Right cardiac atrium (tissue), 5 donors: ENCODE results near the gene AXIN1. TPM values are rescaled to one million over a fixed set of nuclear protein-coding genes. Genes with fewer than 3 reads are reported as not detected.
A peak's percentile ranks its signal among the peaks of the same experiment; 100 is the strongest.
"Not testable (repeated sequence)": the region's sequence is repeated elsewhere in the genome, so short reads cannot be mapped to it uniquely, and the experiment has no call there.

Experiments
- ATAC-seq, 2 donors: fragments of 200-7000 bp; cut with Tn5 transposase; one replicate each; pipeline versions ENCODE4 v1.8.0 to v1.9.1; 2020; ENCODE audit warnings: moderate library complexity in 2 of 2, mild to moderate bottlenecking in 1 of 2
- DNase-seq, 3 donors: peaks; one replicate each; pipeline ENCODE4 v3.0.0-alpha.2; 2020
- H3K27ac ChIP-seq: one replicate; pipeline ENCODE4 v1.5.1; 2013; ENCODE audit warnings: mild to moderate bottlenecking, low read length, control low read depth, moderate library complexity
- H3K27me3 ChIP-seq: one replicate; pipeline ENCODE4 v1.6.1; 2013; ENCODE audit not compliant: control insufficient read depth, insufficient read depth
- H3K4me1 ChIP-seq: one replicate; pipeline ENCODE4 v1.6.1; 2013; ENCODE audit warnings: low read length; ENCODE audit not compliant: control insufficient read depth, insufficient read depth
- H3K4me3 ChIP-seq: one replicate; pipeline ENCODE4 v1.5.1; 2013; ENCODE audit warnings: low read length, control low read depth
- H3K9me3 ChIP-seq: one replicate; pipeline ENCODE4 v1.6.1; 2013; ENCODE audit warnings: low read length; ENCODE audit not compliant: control insufficient read depth
- WGBS: extraction: QIAGEN DNeasy Blood & Tissue Kit; methylation state at CpG from one replicate; pipeline ENCODE4 v1.1.7; 2013; 5-methylcytosine and 5-hydroxymethylcytosine counted together
- intact Hi-C, 4 donors: fragments of 100-400 bp; cut with DNase I; formaldehyde crosslinking; loops; one replicate each; pipeline versions ENCODE4 v1.11.0 to v1.14.0; 2022 to 2023
- polyA plus RNA-seq: library from polyadenylated mRNA; stranded (reverse); fragments of 200-250 nt; gene quantifications from one replicate; pipeline ENCODE4 v1.2.3, GENCODE V29; 2013
- total RNA-seq, 4 donors: library from RNA; stranded (reverse); fragmentation: NEBNext Ultra II Directional; extraction: Animal tissue kit (Norgen Biotek cat#: 25700); gene quantifications; one replicate each; pipeline ENCODE4 v1.2.1, GENCODE V29; 2021
- donor health status: healthy with polysubstance abuse.
- donor health status: DM: no; HTN: yes; CAD: no.
- donor health status: DM: no; HTN: no; CAD: no.
- donor health status: DM: no; HTN: yes; CAD: no; lungs with severe emphysema.
- donor health status: DM: yes; HTN: yes; CAD: no.

Gene AXIN1
- total and polyA plus RNA-seq, 5 donors = 8.4 to 12.2 (median 10.2) TPM

DNA sequence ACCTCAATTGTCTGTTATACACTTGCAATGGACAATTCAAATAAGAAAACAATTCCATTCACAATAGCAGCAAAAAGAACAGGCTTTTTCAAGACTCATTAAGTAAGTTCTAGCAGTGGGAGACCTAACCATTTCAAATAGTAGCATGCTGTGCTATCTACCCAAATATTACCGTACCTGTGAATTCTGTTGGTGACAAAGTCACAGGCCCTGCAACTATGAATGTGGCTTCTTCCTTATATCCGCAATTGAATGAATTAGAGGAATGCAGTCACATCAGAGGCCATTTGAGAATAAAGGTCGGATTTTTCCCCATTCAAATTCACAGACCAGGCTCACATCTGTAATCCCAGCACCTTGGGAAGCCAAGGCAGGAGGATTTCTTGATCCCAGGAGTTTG, 43.7 kb upstream of the AXIN1 start:
- Histone ChIP-seq H3K4me3 (no peak overlapping the region), H3K4me1 (no peaks in the 10 kb centered on the region), H3K9me3 (no peaks in the 10 kb centered on the region), H3K27me3 (no peaks in the 10 kb centered on the region), H3K27ac (no peak overlapping the region)
- 27% methylated on average over 3 of the region's 3 CpGs for WGBS
- DNase-seq (no peak), ATAC-seq (no peak)
- intact Hi-C loops = loop anchor here in 1 of 4 donors (5.0 to 10.0 kb wide), 2 partner anchors 131 to 269 kb away; partner anchors contain the start of genes CAPN15 and RHOT2

DNA sequence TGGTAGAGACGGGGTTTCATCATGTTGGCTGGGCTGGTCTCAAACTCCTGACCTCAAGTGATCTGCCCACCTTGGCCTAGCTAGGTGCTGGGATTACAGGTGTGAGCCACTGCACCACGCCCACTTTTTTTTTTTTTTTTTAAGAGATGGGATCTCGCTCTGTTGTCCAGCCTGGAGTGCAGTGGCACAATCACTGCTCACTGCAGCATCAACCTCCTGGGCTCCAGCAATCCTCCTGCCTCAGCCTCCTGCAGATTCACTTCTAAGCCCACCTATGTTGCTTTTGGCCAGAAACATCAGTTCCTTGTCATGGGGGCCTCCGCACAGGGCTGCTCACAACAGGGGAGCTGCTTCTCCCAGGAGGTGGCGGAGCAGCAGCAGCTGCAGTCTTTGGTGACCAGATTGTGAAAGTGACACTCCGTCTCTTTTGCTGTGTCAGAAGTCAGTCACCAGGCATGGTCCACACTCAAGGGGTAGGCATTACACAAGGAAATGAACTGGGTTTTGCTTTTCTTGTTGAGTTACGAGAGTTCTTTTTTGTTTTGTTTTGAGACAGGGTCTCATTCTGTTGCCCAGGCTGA, 40.0 kb upstream of the AXIN1 start:
- no peak for ATAC-seq
- peak in 1 of 3 donors; percentile 30 for DNase-seq
- intact Hi-C loops = loop anchor here in 1 of 4 donors (10.0 kb wide), 1 partner anchor 272 kb away; the partner anchor contains the start of gene RHOT2
- Histone ChIP-seq H3K4me1 (no peaks in the 10 kb centered on the region), H3K9me3 (no peaks in the 10 kb centered on the region), H3K4me3 (no peak overlapping the region), H3K27me3 (no peaks in the 10 kb centered on the region), H3K27ac (no peak overlapping the region)
- WGBS = 92% methylated on average over 7 of the region's 7 CpGs

DNA sequence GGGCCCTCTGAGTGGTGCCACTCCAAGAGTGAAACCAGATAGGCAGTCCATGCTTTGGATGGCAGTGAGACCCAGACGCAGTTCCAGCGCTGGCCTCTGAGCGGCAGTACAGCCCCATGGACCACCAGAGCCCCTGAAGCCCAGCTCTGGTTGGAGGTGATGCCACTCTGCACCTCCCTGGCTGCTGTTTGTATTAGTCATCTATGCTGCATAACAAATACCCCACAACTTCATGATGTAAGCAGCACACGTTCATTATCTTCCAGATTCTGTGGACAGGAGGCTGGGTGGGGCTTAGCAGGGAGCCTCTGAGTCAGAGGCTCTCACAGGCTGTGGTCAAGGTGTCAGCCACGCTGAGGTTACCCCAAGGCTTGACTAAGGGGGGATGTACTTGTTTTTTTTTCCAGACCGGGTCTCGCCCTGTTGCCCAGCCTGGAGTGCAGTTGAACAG, 39.4 kb upstream of the AXIN1 start:
- Histone ChIP-seq H3K4me1 (no peaks in the 10 kb centered on the region), H3K4me3 (no peak overlapping the region), H3K27me3 (no peaks in the 10 kb centered on the region), H3K27ac (no peak overlapping the region), H3K9me3 (no peaks in the 10 kb centered on the region)
- intact Hi-C loops = loop anchor here in 1 of 4 donors (10.0 kb wide), 1 partner anchor 273 kb away; the partner anchor contains the start of gene RHOT2
- DNase-seq (peak; percentile 58 to 84 (median 80)), ATAC-seq (peak; percentile 36 to 64)
- WGBS = 69% methylated on average over 7 of the region's 7 CpGs

DNA sequence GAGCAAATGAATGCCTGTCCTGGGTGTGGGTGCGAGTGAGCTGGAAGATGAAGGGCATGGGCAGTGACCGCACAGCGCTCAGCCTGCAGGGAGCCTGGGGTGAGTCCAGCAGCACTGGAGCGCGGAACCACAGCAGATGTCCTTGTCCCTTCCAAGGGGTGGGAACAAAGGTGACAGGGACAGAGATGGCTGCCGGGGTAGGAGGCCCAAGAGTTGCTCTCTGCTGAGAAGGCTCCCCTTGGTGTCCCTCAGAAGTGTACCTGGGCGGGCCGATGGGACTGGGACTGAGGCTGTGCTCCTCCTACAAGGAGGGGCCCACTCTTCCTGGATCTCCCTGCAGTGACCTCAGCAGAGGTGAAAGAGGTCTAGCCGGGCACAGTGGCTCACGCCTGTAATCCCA, 36.8 kb upstream of the AXIN1 start:
- Histone ChIP-seq H3K4me1 (no peaks in the 10 kb centered on the region), H3K4me3 (no peak overlapping the region), H3K27ac (no peak overlapping the region), H3K27me3 (no peaks in the 10 kb centered on the region), H3K9me3 (no peaks in the 10 kb centered on the region)
- 83% methylated on average over 10 of the region's 10 CpGs for WGBS
- ATAC-seq = no peak
- intact Hi-C loops = no loop called here
- DNase-seq = peak in 2 of 3 donors; percentile 30 to 33

DNA sequence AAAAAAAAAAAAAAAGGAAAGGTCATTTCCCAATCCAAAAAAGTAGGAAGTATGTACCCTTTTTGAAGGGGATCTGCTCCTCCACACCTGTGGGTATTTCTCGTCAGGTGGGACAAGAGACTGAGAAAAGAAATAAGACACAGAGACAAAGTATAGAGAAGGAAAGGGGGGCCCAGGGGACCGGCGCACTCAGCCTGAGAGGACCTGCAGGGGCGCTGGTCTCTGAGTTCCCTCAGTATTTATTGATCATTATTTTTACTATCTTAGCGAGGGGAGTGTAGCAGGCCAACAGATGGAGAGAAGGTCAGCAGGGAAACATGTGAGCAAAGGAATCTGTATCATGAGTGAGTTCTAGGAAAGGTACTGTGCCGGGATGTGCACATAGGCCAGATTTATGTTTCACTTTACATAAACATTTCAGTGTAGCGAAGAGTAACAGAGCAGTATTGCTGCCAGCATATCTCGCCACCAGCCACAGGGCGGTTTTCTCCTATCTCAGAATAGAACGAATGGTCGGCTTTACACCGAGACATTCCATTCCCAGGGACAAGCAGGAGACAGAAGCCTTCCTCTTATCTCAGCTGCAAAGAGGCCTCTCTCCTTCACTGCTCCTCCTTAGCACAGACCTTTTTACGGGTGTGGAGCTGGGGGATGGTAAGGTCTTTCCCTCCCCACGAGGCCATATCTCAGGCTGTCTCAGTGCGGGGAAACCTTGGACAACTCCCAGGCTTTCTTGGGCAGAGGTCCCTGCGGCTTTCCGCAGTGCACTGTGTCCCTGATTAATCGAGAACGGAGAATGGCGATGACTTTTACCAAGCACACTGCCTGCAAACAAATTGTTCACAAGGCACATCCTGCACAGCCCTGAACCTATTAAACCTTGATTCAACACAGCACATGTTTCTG, 35.5 kb upstream of the AXIN1 start:
- 32% methylated on average over 20 of the region's 20 CpGs for WGBS

DNA sequence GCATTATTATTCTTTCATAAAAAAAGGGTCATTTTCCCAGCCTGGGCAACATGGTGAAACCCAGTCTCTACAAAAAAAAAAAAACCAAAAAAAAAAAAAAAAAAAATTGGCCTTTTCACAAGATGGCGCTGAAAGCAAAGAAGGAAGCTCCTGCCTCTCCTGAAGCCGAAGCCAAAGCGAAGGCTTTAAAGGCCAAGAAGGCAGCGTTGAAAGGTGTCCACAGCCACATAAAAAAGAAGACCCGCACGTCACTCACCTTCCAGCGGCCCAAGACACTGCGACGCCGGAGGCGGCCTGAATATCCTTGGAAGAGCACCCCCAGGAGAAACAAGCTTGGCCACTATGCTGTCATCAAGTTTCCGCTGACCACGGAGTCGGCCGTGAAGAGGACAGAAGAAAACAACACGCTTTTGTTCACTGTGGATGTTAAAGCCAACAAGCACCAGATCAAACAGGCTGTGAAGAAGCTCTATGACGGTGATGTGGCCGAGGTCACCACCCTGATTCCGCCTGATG, 34.2 kb upstream of the AXIN1 start:
- peak in 2 of 3 donors; percentile 57 to 66 for DNase-seq
- intact Hi-C loops = no loop called here
- no peaks in the 10 kb centered on the region for H3K9me3 ChIP-seq
- no peak overlapping the region for H3K4me3 ChIP-seq
- H3K4me1 ChIP-seq = no peaks in the 10 kb centered on the region
- 47% methylated on average over 19 of the region's 19 CpGs for WGBS
- peak overlapping the region; percentile 14 for H3K27ac ChIP-seq
- no peak for ATAC-seq
- H3K27me3 ChIP-seq = no peaks in the 10 kb centered on the region

More for the DNA sequence above, 35.5 kb upstream of the AXIN1 start:
- ATAC-seq = peak in 1 of 2 donors; percentile 12
- H3K4me3 ChIP-seq, intact Hi-C loops, H3K9me3 ChIP-seq, H3K4me1 ChIP-seq, H3K27me3 ChIP-seq: not testable (repeated sequence)
- peak in 2 of 3 donors; percentile 78 to 79 for DNase-seq
- peak overlapping the region; percentile 79 for H3K27ac ChIP-seq

DNA sequence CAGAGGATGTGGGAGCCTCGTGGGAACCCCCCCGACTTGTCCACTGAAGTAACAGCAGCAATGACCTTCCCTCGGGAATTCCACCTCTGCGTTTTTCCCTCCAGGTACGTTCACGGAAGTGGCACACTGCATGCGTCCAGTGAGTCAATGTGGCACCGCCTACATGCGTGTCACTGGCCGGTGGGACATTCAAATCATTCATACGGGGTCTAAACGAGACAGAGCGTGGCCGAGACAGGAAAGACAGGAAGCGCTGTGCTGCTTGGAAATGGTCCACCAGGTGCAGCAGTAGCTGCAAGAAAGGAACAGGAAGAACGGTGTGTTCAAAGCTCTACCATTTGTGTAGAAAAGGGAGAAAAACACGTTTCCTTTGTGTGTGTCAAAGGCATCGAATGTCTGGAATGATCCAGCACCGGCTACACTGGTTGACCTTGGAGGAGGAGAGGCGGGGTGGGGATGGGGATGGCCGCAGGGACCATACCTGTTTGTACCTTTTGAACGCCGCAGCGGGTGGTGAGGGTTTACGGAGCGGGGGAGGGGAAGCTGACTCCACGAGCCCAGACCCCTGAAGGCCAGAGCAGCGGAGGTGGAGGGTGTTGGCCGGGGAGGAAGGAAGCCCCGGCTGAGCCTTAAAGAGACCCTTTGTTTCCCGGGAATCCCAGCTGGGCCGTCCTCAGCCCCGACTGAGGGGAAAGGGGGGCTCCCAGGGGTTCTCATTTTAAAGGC, 31.0 kb upstream of the AXIN1 start:
- intact Hi-C loops = no loop called here
- Histone ChIP-seq H3K27me3 (no peaks in the 10 kb centered on the region), H3K4me1 (no peaks in the 10 kb centered on the region), H3K27ac (peak overlapping the region; percentile 21), H3K9me3 (no peaks in the 10 kb centered on the region), H3K4me3 (no peak overlapping the region)
- DNase-seq (peak in 1 of 3 donors; percentile 53), ATAC-seq (no peak)
- 49% methylated on average over 33 of the region's 33 CpGs for WGBS

DNA sequence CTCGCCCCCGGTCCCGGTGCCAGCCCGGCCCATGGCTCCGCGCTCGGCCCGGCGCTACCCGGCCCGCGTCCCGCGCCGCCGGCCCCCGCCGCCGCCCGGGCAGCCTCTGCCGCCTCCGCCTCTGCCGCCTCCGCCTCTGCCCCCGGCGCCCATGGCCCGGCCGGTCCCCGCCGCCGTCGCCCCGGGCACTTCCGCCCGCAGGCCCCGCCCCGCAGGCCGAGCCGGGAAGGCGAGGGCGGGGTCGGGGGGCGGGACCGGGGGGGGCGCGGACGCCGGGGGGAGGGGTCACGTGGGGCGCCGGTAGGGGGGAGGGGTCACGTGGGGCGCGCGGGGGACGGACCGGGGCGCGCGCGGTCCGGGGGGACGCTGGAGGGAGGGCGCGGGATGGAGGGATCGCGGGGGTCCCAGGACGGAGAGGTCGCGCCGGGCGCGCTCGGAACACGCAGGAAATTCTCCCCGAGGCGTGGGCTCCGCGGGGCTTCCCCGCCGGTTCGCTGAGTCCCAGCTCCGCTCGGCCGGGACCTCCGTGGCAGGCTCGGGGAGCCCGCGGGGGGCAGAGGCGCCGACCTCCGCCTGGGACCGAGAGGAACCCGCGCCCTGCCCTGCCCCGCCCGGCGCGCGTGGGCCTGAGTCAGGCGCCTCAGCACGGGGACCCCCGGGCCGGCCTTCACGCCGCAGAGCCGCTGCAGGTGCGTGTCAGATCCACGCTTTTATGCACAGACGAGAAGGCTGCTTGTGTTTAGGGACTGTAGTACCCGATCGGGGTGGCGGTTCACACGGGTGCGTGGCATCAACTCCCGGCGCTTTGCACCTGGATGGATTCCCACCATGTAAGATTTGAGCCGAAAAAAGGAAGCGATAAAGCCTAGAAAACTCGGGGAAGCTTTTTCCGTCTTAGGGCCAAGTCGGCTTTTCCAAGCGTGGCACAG, 29.5 kb upstream of the AXIN1 start, which contains the start of gene PGAP6:
Gene PGAP6, minus strand, starts transcription at position 190 of the 929 bp plus-strand sequence. Its CDS starts 157 bp downstream, at position 33.
- H3K27me3 ChIP-seq = no peaks in the 10 kb centered on the region
- H3K9me3 ChIP-seq = no peaks in the 10 kb centered on the region
- ATAC-seq = peak; percentile 49 to 69
- H3K4me3 ChIP-seq = peak within 1 kb of the TSS; percentile 97
- under 1% methylated on average over 121 of the region's 123 CpGs for WGBS
- H3K4me1 ChIP-seq = no peaks in the 10 kb centered on the region
- DNase-seq = peak; percentile 61 to 89 (median 84)
- H3K27ac ChIP-seq = peak within 1 kb of the TSS; percentile 73
- intact Hi-C loops = no loop called here

DNA sequence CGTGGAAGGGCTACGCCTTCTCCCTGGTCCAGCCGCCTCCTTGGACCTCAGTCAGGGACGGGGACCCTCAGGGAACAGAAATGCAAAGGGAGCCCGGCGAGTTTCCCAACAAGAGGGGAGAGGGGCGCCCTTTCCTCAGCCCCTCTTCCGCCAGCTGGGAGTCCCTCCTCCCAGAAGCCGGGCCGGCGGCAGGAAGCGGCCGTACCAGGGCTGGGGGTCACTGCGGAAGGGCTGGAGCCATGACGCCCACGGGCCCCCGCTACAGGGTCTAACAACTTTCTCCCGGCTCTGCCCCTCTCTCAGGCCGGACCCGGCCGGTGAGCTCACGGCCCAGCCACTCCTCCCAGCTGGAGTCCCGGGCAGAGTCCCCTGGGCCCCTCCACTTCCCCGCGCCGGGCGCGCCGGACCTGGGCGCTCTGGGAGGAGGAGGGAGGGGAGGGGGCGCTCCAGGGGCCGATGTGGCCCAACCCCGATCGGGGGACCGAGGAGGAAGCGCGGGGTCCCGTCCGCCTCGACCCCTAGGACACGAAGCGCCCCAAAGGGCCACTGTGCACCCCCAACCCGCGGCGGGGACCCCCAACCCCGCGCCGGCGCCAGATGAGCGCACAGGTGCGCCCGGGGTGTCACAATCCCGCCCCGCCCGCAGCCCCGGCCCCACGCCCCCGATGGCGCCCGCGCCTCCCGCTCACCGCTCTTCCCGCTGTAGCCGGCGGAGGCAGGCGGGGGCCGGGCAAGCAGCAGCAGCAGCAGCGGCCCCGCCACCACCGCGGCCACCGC, 28.7 kb upstream of the AXIN1 start:
- H3K27me3 ChIP-seq = no peaks in the 10 kb centered on the region
- DNase-seq (peak; percentile 52 to 81 (median 76)), ATAC-seq (peak; percentile 46 to 53)
- intact Hi-C loops = no loop called here
- H3K27ac ChIP-seq = no peak overlapping the region
- H3K9me3 ChIP-seq = no peaks in the 10 kb centered on the region
- H3K4me1 ChIP-seq = no peaks in the 10 kb centered on the region
- WGBS = 1% methylated on average over 73 of the region's 73 CpGs
- H3K4me3 ChIP-seq = peak overlapping the region; percentile 97
